DOHH2 (cell line): ENCODE data around the gene ATF7IP.

ENCODE experiments used
- EZH2phosphoT487 ChIP-seq: fragments of 200-600 bp; sonication (generic); IDR thresholded peaks from 2 replicates; pipeline ENCODE4 v1.6.1; 2017; ENCODE audit warnings: borderline replicate concordance, mild to moderate bottlenecking, antibody characterized with exemption, low read length, moderate library complexity, mixed read lengths
- TF ChIP-seq, protein P1 (sequence below): fragments of 200-600 bp; sonication (generic); IDR thresholded peaks from one replicate; pipeline ENCODE4 v1.5.1; 2014; ENCODE audit warnings: antibody characterized with exemption, mild to moderate bottlenecking, low read depth, low read length; ENCODE audit not compliant: poor library complexity, severe bottlenecking

GRCh38 chr12:14387219-14387871, 21.9 kb downstream of the ATF7IP start:
- TF ChIP-seq, protein P1, sequence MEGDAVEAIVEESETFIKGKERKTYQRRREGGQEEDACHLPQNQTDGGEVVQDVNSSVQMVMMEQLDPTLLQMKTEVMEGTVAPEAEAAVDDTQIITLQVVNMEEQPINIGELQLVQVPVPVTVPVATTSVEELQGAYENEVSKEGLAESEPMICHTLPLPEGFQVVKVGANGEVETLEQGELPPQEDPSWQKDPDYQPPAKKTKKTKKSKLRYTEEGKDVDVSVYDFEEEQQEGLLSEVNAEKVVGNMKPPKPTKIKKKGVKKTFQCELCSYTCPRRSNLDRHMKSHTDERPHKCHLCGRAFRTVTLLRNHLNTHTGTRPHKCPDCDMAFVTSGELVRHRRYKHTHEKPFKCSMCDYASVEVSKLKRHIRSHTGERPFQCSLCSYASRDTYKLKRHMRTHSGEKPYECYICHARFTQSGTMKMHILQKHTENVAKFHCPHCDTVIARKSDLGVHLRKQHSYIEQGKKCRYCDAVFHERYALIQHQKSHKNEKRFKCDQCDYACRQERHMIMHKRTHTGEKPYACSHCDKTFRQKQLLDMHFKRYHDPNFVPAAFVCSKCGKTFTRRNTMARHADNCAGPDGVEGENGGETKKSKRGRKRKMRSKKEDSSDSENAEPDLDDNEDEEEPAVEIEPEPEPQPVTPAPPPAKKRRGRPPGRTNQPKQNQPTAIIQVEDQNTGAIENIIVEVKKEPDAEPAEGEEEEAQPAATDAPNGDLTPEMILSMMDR: no peak
- no peak for TF ChIP-seq EZH2phosphoT487
